Choroid plexus epithelial cell (primary cell): ENCODE measurements around the gene PBX1.

Experiments used
- DNase-seq: peaks from one replicate; pipeline ENCODE4 v3.0.0-alpha.2; 2010; ENCODE audit warnings: low read depth
- H3K4me3 ChIP-seq: 2 replicates; pipeline ENCODE4 v1.5.1; 2011; ENCODE audit warnings: low read depth, mild to moderate bottlenecking, control low read depth, low read length, moderate library complexity
- CTCF ChIP-seq: conservative IDR thresholded peaks from 2 replicates; pipeline ENCODE4 v1.5.1; 2011; ENCODE audit warnings: low read depth, mild to moderate bottlenecking, control low read depth, inconsistent platforms, low read length, moderate library complexity

Gene PBX1

GRCh38 chr1:164834641-164835040 is 275.7 kb downstream of the PBX1 start:
- no peak overlapping the region for H3K4me3 ChIP-seq
- peak; percentile 35 for DNase-seq
- no peak for TF ChIP-seq CTCF

- no peak for TF ChIP-seq CTCF
Observed at GRCh38 chr1:164836614-164837018, 277.6 kb downstream of the PBX1 start.

GRCh38 chr1:164838786-164839185 is 279.8 kb downstream of the PBX1 start:
- no peak for TF ChIP-seq CTCF
- no peak for DNase-seq
- H3K4me3 ChIP-seq, result no peak overlapping the region

More at GRCh38 chr1:164836614-164837018, 277.6 kb downstream of the PBX1 start:
- H3K4me3 ChIP-seq, result no peak overlapping the region
- DNase-seq, result no peak

- no peak for TF ChIP-seq CTCF
- H3K4me3 ChIP-seq, result no peak overlapping the region
- no peak for DNase-seq
Observed at GRCh38 chr1:164840936-164841335, 282.0 kb downstream of the PBX1 start.

- no peak for DNase-seq
- no peak overlapping the region for H3K4me3 ChIP-seq
- no peak for TF ChIP-seq CTCF
Observed at GRCh38 chr1:164841702-164842465, 282.9 kb downstream of the PBX1 start.

GRCh38 chr1:164842870-164843269 is 283.9 kb downstream of the PBX1 start:
- TF ChIP-seq CTCF, result no peak
- no peak overlapping the region for H3K4me3 ChIP-seq
- DNase-seq, result peak; percentile 60
